Measurements from ENCODE around the gene COQ8A.

COQ8A gene

GRCh38 chr1:226973898-226974543 is 33.9 kb downstream of the COQ8A start:
- Histone ChIP-seq H3K4me3 (ENCODE audit: low read depth, low read length) (no peak overlapping the region), H2AFZ (ENCODE audit: low read length, unreplicated experiment) (peak overlapping the region; percentile 85)

GRCh38 chr1:226974544-226975258 is 34.6 kb downstream of the COQ8A start:
- no peaks in the 10 kb centered on the region for H3K27me3 ChIP-seq (ENCODE audit: insufficient read depth, low read length)
- peaks cover 16% of the 10 kb centered on the region for H3K4me1 ChIP-seq (ENCODE audit: control insufficient read depth, insufficient read depth, low read length, unreplicated experiment)
- H3K4me3 ChIP-seq (ENCODE audit: low read depth, low read length): no peak overlapping the region
- peak overlapping the region; percentile 85 for H2AFZ ChIP-seq (ENCODE audit: low read length, unreplicated experiment)
- H3K79me2 ChIP-seq (ENCODE audit: control insufficient read depth, insufficient read depth, low read length, unreplicated experiment): no peaks in the 10 kb centered on the region
- peaks cover 5% of the 10 kb centered on the region for H3K36me3 ChIP-seq (ENCODE audit: insufficient read depth, low read length)
- no peak overlapping the region for H3K27ac ChIP-seq (ENCODE audit: low read depth, low read length)

More at GRCh38 chr1:226973898-226974543, 33.9 kb downstream of the COQ8A start:
- Histone ChIP-seq H3K79me2 (ENCODE audit: control insufficient read depth, insufficient read depth, low read length, unreplicated experiment) (no peaks in the 10 kb centered on the region), H3K4me1 (ENCODE audit: control insufficient read depth, insufficient read depth, low read length, unreplicated experiment) (peaks cover 16% of the 10 kb centered on the region), H3K36me3 (ENCODE audit: insufficient read depth, low read length) (peaks cover 5% of the 10 kb centered on the region), H3K27ac (ENCODE audit: low read depth, low read length) (peak overlapping the region; percentile 26; the same call in 1 of the 2 replicates), H3K27me3 (ENCODE audit: insufficient read depth, low read length) (no peaks in the 10 kb centered on the region)

- Histone ChIP-seq H2AFZ (ENCODE audit: low read length, unreplicated experiment) (no peak overlapping the region), H3K27ac (ENCODE audit: low read depth, low read length) (no peak overlapping the region), H3K4me1 (ENCODE audit: control insufficient read depth, insufficient read depth, low read length, unreplicated experiment) (peaks cover 16% of the 10 kb centered on the region), H3K4me3 (ENCODE audit: low read depth, low read length) (no peak overlapping the region), H3K79me2 (ENCODE audit: control insufficient read depth, insufficient read depth, low read length, unreplicated experiment) (no peaks in the 10 kb centered on the region), H3K27me3 (ENCODE audit: insufficient read depth, low read length) (no peaks in the 10 kb centered on the region), H3K36me3 (ENCODE audit: insufficient read depth, low read length) (no peaks in the 10 kb centered on the region)
These were observed 35.5 kb downstream of the COQ8A start for GRCh38 chr1:226975259-226976250.

- H3K27me3 ChIP-seq (ENCODE audit: insufficient read depth, low read length): no peaks in the 10 kb centered on the region
- peaks cover 16% of the 10 kb centered on the region for H3K4me1 ChIP-seq (ENCODE audit: control insufficient read depth, insufficient read depth, low read length, unreplicated experiment)
- H3K36me3 ChIP-seq (ENCODE audit: insufficient read depth, low read length): no peaks in the 10 kb centered on the region
- no peak overlapping the region for H3K27ac ChIP-seq (ENCODE audit: low read depth, low read length)
- no peaks in the 10 kb centered on the region for H3K79me2 ChIP-seq (ENCODE audit: control insufficient read depth, insufficient read depth, low read length, unreplicated experiment)
- no peak overlapping the region for H2AFZ ChIP-seq (ENCODE audit: low read length, unreplicated experiment)
- no peak overlapping the region for H3K4me3 ChIP-seq (ENCODE audit: low read depth, low read length)
These were observed 36.3 kb downstream of the COQ8A start for GRCh38 chr1:226976276-226976977.

GRCh38 chr1:226976978-226977642 is 37.0 kb downstream of the COQ8A start:
- Histone ChIP-seq H3K4me3 (ENCODE audit: low read depth, low read length) (no peak overlapping the region), H3K27ac (ENCODE audit: low read depth, low read length) (no peak overlapping the region), H3K27me3 (ENCODE audit: insufficient read depth, low read length) (no peaks in the 10 kb centered on the region), H3K4me1 (ENCODE audit: control insufficient read depth, insufficient read depth, low read length, unreplicated experiment) (peaks cover 16% of the 10 kb centered on the region), H3K36me3 (ENCODE audit: insufficient read depth, low read length) (no peaks in the 10 kb centered on the region), H3K79me2 (ENCODE audit: control insufficient read depth, insufficient read depth, low read length, unreplicated experiment) (no peaks in the 10 kb centered on the region), H2AFZ (ENCODE audit: low read length, unreplicated experiment) (no peak overlapping the region)

GRCh38 chr1:226977643-226978431 is 37.7 kb downstream of the COQ8A start:
- no peaks in the 10 kb centered on the region for H3K79me2 ChIP-seq (ENCODE audit: control insufficient read depth, insufficient read depth, low read length, unreplicated experiment)
- H3K36me3 ChIP-seq (ENCODE audit: insufficient read depth, low read length): no peaks in the 10 kb centered on the region
- no peak overlapping the region for H3K4me3 ChIP-seq (ENCODE audit: low read depth, low read length)
- no peaks in the 10 kb centered on the region for H3K27me3 ChIP-seq (ENCODE audit: insufficient read depth, low read length)
- no peak overlapping the region for H2AFZ ChIP-seq (ENCODE audit: low read length, unreplicated experiment)
- peaks cover 16% of the 10 kb centered on the region for H3K4me1 ChIP-seq (ENCODE audit: control insufficient read depth, insufficient read depth, low read length, unreplicated experiment)
- no peak overlapping the region for H3K27ac ChIP-seq (ENCODE audit: low read depth, low read length)

- Histone ChIP-seq H3K4me1 (ENCODE audit: control insufficient read depth, insufficient read depth, low read length, unreplicated experiment) (peaks cover 14% of the 10 kb centered on the region), H2AFZ (ENCODE audit: low read length, unreplicated experiment) (no peak overlapping the region), H3K4me3 (ENCODE audit: low read depth, low read length) (no peak overlapping the region), H3K79me2 (ENCODE audit: control insufficient read depth, insufficient read depth, low read length, unreplicated experiment) (no peaks in the 10 kb centered on the region), H3K27me3 (ENCODE audit: insufficient read depth, low read length) (no peaks in the 10 kb centered on the region), H3K27ac (ENCODE audit: low read depth, low read length) (no peak overlapping the region), H3K36me3 (ENCODE audit: insufficient read depth, low read length) (no peaks in the 10 kb centered on the region)
These were observed 38.5 kb downstream of the COQ8A start for GRCh38 chr1:226978432-226979114.

- H3K36me3 ChIP-seq (ENCODE audit: insufficient read depth, low read length): no peaks in the 10 kb centered on the region
- peaks cover 9% of the 10 kb centered on the region for H3K4me1 ChIP-seq (ENCODE audit: control insufficient read depth, insufficient read depth, low read length, unreplicated experiment)
- H3K27ac ChIP-seq (ENCODE audit: low read depth, low read length): no peak overlapping the region
- no peak overlapping the region for H2AFZ ChIP-seq (ENCODE audit: low read length, unreplicated experiment)
- H3K4me3 ChIP-seq (ENCODE audit: low read depth, low read length): no peak overlapping the region
- H3K27me3 ChIP-seq (ENCODE audit: insufficient read depth, low read length): no peaks in the 10 kb centered on the region
- H3K79me2 ChIP-seq (ENCODE audit: control insufficient read depth, insufficient read depth, low read length, unreplicated experiment): no peaks in the 10 kb centered on the region
These were observed 39.0 kb downstream of the COQ8A start for GRCh38 chr1:226979115-226979516.

GRCh38 chr1:226979517-226980121 is 39.5 kb downstream of the COQ8A start:
- Histone ChIP-seq H3K27me3 (ENCODE audit: insufficient read depth, low read length) (no peaks in the 10 kb centered on the region), H3K79me2 (ENCODE audit: control insufficient read depth, insufficient read depth, low read length, unreplicated experiment) (no peaks in the 10 kb centered on the region), H3K36me3 (ENCODE audit: insufficient read depth, low read length) (no peaks in the 10 kb centered on the region), H3K4me3 (ENCODE audit: low read depth, low read length) (no peak overlapping the region), H3K4me1 (ENCODE audit: control insufficient read depth, insufficient read depth, low read length, unreplicated experiment) (peaks cover 4% of the 10 kb centered on the region), H2AFZ (ENCODE audit: low read length, unreplicated experiment) (no peak overlapping the region), H3K27ac (ENCODE audit: low read depth, low read length) (no peak overlapping the region)
